Upper lobe of left lung (tissue), 4 donors: Measurements from ENCODE around the gene CIAPIN1.

ENCODE experiments used
- CTCF ChIP-seq, 6 experiments: fragments of 450-650 bp in 4 of 6; fragments of 200-600 bp in 2 of 6; sonication (generic) in 2 of 6; IDR thresholded peaks; one replicate each; pipeline ENCODE4 v1.5.1; 2016 to 2019; ENCODE audit warnings: antibody characterized with exemption in 6 of 6
- EP300 ChIP-seq, 4 donors: sonication (generic); formaldehyde crosslinking; IDR thresholded peaks; one replicate each; pipeline ENCODE4 v1.5.1; 2017; ENCODE audit warnings: antibody characterized with exemption in 4 of 4, control low read depth in 2 of 4
- POLR2A ChIP-seq, 4 donors: fragments of 450-650 bp; IDR thresholded peaks; one replicate each; pipeline ENCODE4 v1.5.1; 2016 to 2017; ENCODE audit warnings: antibody characterized with exemption in 4 of 4, mild to moderate bottlenecking in 2 of 4
- POLR2AphosphoS5 ChIP-seq, 2 donors: sonication (generic); formaldehyde crosslinking; IDR thresholded peaks; one replicate each; pipeline ENCODE4 v1.5.1; 2017; ENCODE audit warnings: antibody characterized with exemption in 2 of 2

- TF ChIP-seq POLR2A (IDR thresholded peaks at IDR 0.05) (no peak), CTCF (IDR thresholded peaks at IDR 0.05) (no peak), POLR2AphosphoS5 (IDR thresholded peaks at IDR 0.05) (no peak), EP300 (IDR thresholded peaks at IDR 0.05) (no peak)
Measured at GRCh38 chr16:57416084-57416483, 31.1 kb downstream of the CIAPIN1 start.
